HG02943 (cell line): ENCODE results near the gene PRR16.

Source experiments
- ATAC-seq: cut with Tn5 transposase; IDR thresholded peaks from one replicate; pipeline ENCODE4 v1.9.1; 2021; ENCODE audit warnings: mild to moderate bottlenecking, low read depth, moderate library complexity; ENCODE audit not compliant: unreplicated experiment

PRR16 gene

GRCh38 chr5:120512068-120512467 lies 48.0 kb downstream of the PRR16 start:
- no peak for ATAC-seq

GRCh38 chr5:120512791-120513650 lies 48.9 kb downstream of the PRR16 start:
- no peak for ATAC-seq

GRCh38 chr5:120516805-120517204 lies 52.7 kb downstream of the PRR16 start:
- no peak for ATAC-seq

GRCh38 chr5:120517607-120518252 lies 53.6 kb downstream of the PRR16 start:
- ATAC-seq = no peak

GRCh38 chr5:120518581-120518980 lies 54.5 kb downstream of the PRR16 start:
- no peak for ATAC-seq

GRCh38 chr5:120527251-120527650 lies 63.2 kb downstream of the PRR16 start:
- ATAC-seq = no peak

GRCh38 chr5:120528609-120529008 lies 64.5 kb downstream of the PRR16 start:
- no peak for ATAC-seq

GRCh38 chr5:120529386-120529785 lies 65.3 kb downstream of the PRR16 start:
- no peak for ATAC-seq

GRCh38 chr5:120531215-120531614 lies 67.1 kb downstream of the PRR16 start:
- no peak for ATAC-seq

GRCh38 chr5:120532835-120533234 lies 68.7 kb downstream of the PRR16 start:
- ATAC-seq = no peak

- ATAC-seq = no peak
Observed at GRCh38 chr5:120533581-120533980, 69.5 kb downstream of the PRR16 start.

- ATAC-seq = no peak
Observed at GRCh38 chr5:120535900-120536299, 71.8 kb downstream of the PRR16 start.

- no peak for ATAC-seq
Observed at GRCh38 chr5:120538149-120538548, 74.0 kb downstream of the PRR16 start.

- ATAC-seq = no peak
Observed at GRCh38 chr5:120538644-120539043, 74.5 kb downstream of the PRR16 start.

- no peak for ATAC-seq
Observed at GRCh38 chr5:120539471-120539870, 75.4 kb downstream of the PRR16 start.

GRCh38 chr5:120540097-120540496 lies 76.0 kb downstream of the PRR16 start:
- no peak for ATAC-seq

- ATAC-seq = no peak
Observed at GRCh38 chr5:120544043-120544442, 79.9 kb downstream of the PRR16 start.

GRCh38 chr5:120545007-120545406 lies 80.9 kb downstream of the PRR16 start:
- ATAC-seq = no peak

GRCh38 chr5:120545951-120546350 lies 81.9 kb downstream of the PRR16 start:
- ATAC-seq = no peak

GRCh38 chr5:120546922-120547321 lies 82.8 kb downstream of the PRR16 start:
- no peak for ATAC-seq

- no peak for ATAC-seq
Observed at GRCh38 chr5:120550358-120550757, 86.3 kb downstream of the PRR16 start.

- no peak for ATAC-seq
Observed at GRCh38 chr5:120552638-120553037, 88.5 kb downstream of the PRR16 start.
